Mesenchymal stem cell (in vitro differentiated cells and primary cell): ENCODE data around the gene ZNF521.
A peak's percentile ranks its signal among the peaks of the same experiment; 100 is the strongest.

ENCODE experiments used
- DNase-seq: peaks from one replicate; pipeline ENCODE4 v3.0.0-alpha.2; 2013
- H2AFZ ChIP-seq: one replicate; pipeline ENCODE4 v1.6.1; 2013; ENCODE audit warnings: low read depth, mild to moderate bottlenecking, control low read depth, inconsistent platforms, low read length, moderate library complexity
- H2AK5ac ChIP-seq: 2 replicates; pipeline ENCODE4 v1.6.1; 2013; ENCODE audit warnings: low read length, moderate library complexity, mild to moderate bottlenecking, inconsistent platforms; ENCODE audit not compliant: severe bottlenecking
- H2BK120ac ChIP-seq: one replicate; pipeline ENCODE4 v1.6.1; 2013; ENCODE audit warnings: low read depth, mild to moderate bottlenecking, inconsistent platforms, low read length, moderate library complexity
- H2BK12ac ChIP-seq, 2 experiments: one replicate each; pipeline ENCODE4 v1.6.1; 2013; ENCODE audit warnings: inconsistent platforms in 2 of 2, low read length in 2 of 2, mild to moderate bottlenecking in 2 of 2, moderate library complexity in 2 of 2, control low read depth in 1 of 2
- H2BK15ac ChIP-seq: one replicate; pipeline ENCODE4 v1.6.1; 2013; ENCODE audit warnings: mild to moderate bottlenecking, low read depth, inconsistent platforms; ENCODE audit not compliant: poor library complexity, severe bottlenecking
- H2BK5ac ChIP-seq: 2 replicates; pipeline ENCODE4 v1.6.1; 2013; ENCODE audit warnings: low read depth, mild to moderate bottlenecking, low read length, control low read depth, inconsistent platforms; ENCODE audit not compliant: poor library complexity, severe bottlenecking
- H3K14ac ChIP-seq, 2 experiments: one replicate each; pipeline ENCODE4 v1.6.1; 2013; ENCODE audit warnings: inconsistent platforms in 2 of 2, low read length in 2 of 2, control low read depth in 1 of 2, mild to moderate bottlenecking in 1 of 2, moderate library complexity in 1 of 2
- H3K18ac ChIP-seq, 2 experiments: one replicate each; pipeline ENCODE4 v1.6.1; 2013; ENCODE audit warnings: inconsistent platforms in 2 of 2, low read length in 2 of 2, control low read depth in 1 of 2, low read depth in 1 of 2, mild to moderate bottlenecking in 1 of 2
- H3K23ac ChIP-seq, 2 experiments: one replicate each; pipeline ENCODE4 v1.6.1; 2013; ENCODE audit warnings: inconsistent platforms in 2 of 2, low read length in 2 of 2, mild to moderate bottlenecking in 2 of 2, moderate library complexity in 2 of 2, control low read depth in 1 of 2
- H3K27ac ChIP-seq: 2 replicates; pipeline ENCODE4 v1.5.1; 2013; ENCODE audit warnings: mild to moderate bottlenecking, moderate library complexity, low read length, control low read depth, inconsistent platforms; ENCODE audit not compliant: poor library complexity, severe bottlenecking
- H3K27me3 ChIP-seq, 2 experiments: 2 replicates each; pipeline versions ENCODE4 v1.6.1 to v1.7.0; 2013; ENCODE audit warnings: low read length in 2 of 2, mild to moderate bottlenecking in 2 of 2, moderate library complexity in 2 of 2, control low read depth in 1 of 2, inconsistent platforms in 1 of 2; ENCODE audit not compliant: control insufficient read depth in 1 of 2, insufficient read depth in 1 of 2
- H3K36me3 ChIP-seq, 2 experiments: 2 replicates each; pipeline versions ENCODE4 v1.6.1 to v1.7.0; 2013; ENCODE audit warnings: low read length in 2 of 2, control low read depth in 1 of 2, inconsistent platforms in 1 of 2, low read depth in 1 of 2, mild to moderate bottlenecking in 1 of 2; ENCODE audit not compliant: insufficient read depth in 2 of 2, control insufficient read depth in 1 of 2
- H3K4ac ChIP-seq, 2 experiments: one replicate each; pipeline ENCODE4 v1.6.1; 2013; ENCODE audit warnings: inconsistent platforms in 2 of 2, low read length in 2 of 2, mild to moderate bottlenecking in 2 of 2, moderate library complexity in 2 of 2, control low read depth in 1 of 2, low read depth in 1 of 2
- H3K4me1 ChIP-seq: 2 replicates; pipeline ENCODE4 v1.6.1; 2013; ENCODE audit warnings: low read depth, low read length, control low read depth; ENCODE audit not compliant: control insufficient read depth, insufficient read depth
- H3K4me2 ChIP-seq: 2 replicates; pipeline ENCODE4 v1.6.1; 2013; ENCODE audit warnings: low read length, mild to moderate bottlenecking, inconsistent platforms; ENCODE audit not compliant: poor library complexity, severe bottlenecking
- H3K4me3 ChIP-seq, 2 experiments: 2 replicates each; pipeline versions ENCODE4 v1.5.1 to v1.7.0; 2013; ENCODE audit warnings: low read length in 2 of 2, mild to moderate bottlenecking in 2 of 2, control low read depth in 1 of 2, low read depth in 1 of 2; ENCODE audit not compliant: insufficient read depth in 1 of 2
- H3K79me1 ChIP-seq: replicated peaks from 2 replicates; pipeline ENCODE4 v1.6.1; 2013; ENCODE audit warnings: mild to moderate bottlenecking, control low read depth, low read length, inconsistent platforms; ENCODE audit not compliant: poor library complexity, severe bottlenecking
- H3K9ac ChIP-seq: 2 replicates; pipeline ENCODE4 v1.7.0; 2013; ENCODE audit warnings: mild to moderate bottlenecking, low read length, moderate library complexity
- H3K9me3 ChIP-seq: 2 replicates; pipeline ENCODE4 v1.7.0; 2013; ENCODE audit warnings: mild to moderate bottlenecking, low read length; ENCODE audit not compliant: control insufficient read depth
- H4K8ac ChIP-seq: one replicate; pipeline ENCODE4 v1.6.1; 2013; ENCODE audit warnings: inconsistent platforms, mild to moderate bottlenecking, low read length, moderate library complexity
- H4K91ac ChIP-seq: one replicate; pipeline ENCODE4 v1.6.1; 2013; ENCODE audit warnings: mild to moderate bottlenecking, low read length, inconsistent platforms
- WGBS: methylation state at CpG from one replicate; pipeline ENCODE4 v1.1.7; 2013; ENCODE audit warnings: mixed read lengths; 5-methylcytosine and 5-hydroxymethylcytosine counted together

ZNF521 gene

DNA sequence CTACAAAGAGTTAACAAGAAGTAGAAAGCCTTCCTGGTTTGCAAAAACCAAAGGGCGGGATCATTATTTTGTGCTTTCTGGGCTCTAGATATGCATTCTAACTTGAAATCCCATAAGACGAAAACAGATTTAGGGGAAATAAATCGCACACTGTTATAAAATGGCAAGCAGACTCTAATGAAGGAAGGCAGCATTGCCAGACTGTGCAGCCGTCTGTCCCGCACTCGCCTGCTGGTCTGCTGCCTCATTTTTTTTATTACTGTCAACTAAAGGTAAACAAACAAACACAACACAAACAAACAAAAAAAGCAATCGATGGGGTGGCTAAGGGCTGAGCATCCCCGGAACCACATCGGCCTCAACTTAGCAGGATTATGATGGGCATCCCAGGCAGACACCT, 24.4 kb downstream of the ZNF521 start:
- H3K14ac ChIP-seq, result no peak overlapping the region
- H2AK5ac ChIP-seq, result no peak overlapping the region
- no peak overlapping the region for H2BK12ac ChIP-seq
- H3K18ac ChIP-seq, result no peak overlapping the region
- H4K91ac ChIP-seq, result peak overlapping the region; percentile 50
- H3K23ac ChIP-seq, result no peak overlapping the region
- H3K79me1 ChIP-seq, result peaks cover 33% of the 10 kb centered on the region
- no peak overlapping the region for H2BK5ac ChIP-seq
- H2BK15ac ChIP-seq, result no peak overlapping the region
- H3K4me3 ChIP-seq, result peak overlapping the region in 1 of 2 experiments; percentile 64
- no peak overlapping the region for H3K4me2 ChIP-seq
- no peaks in the 10 kb centered on the region for H3K9me3 ChIP-seq
- no peak overlapping the region for H3K27ac ChIP-seq
- WGBS, result 79% methylated on average over 9 of the region's 9 CpGs
- H3K27me3 ChIP-seq, result no peaks in the 10 kb centered on the region
- no peak overlapping the region for H2AFZ ChIP-seq
- DNase-seq, result no peak
- H3K36me3 ChIP-seq, result no peaks in the 10 kb centered on the region
- H4K8ac ChIP-seq, result peak overlapping the region; percentile 41
- no peak overlapping the region for H2BK120ac ChIP-seq
- H3K4me1 ChIP-seq, result no peaks in the 10 kb centered on the region
- peak overlapping the region; percentile 66 for H3K9ac ChIP-seq
- no peak overlapping the region for H3K4ac ChIP-seq

DNA sequence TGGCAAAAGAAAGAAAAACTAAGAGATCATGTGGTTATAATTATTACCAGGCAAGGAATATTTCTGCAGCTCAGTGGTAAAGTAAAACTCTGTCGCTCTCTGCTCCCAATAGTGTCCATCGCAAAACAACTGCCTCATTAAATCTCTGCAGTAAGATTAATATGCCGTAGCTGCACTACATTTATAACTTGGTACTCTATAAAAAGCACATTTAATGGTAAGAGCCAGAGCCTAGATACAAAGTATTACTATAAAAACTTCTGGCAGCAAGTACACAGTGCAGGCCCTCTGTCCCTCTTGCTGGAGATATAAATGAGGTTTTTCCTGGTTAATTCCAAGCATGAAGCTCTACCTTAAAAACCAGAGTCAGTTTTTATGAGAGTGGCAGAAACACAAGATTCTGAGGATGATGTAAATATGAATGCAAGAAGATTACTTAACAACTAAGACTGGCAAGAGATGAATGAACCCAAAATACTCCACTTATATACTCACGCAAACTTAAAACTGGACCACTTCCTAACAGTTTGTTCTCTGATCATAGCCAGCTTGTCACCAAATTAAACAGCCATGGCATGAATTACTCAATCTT, 25.5 kb downstream of the ZNF521 start:
- Histone ChIP-seq H3K23ac (no peak overlapping the region), H4K8ac (no peak overlapping the region), H3K18ac (no peak overlapping the region), H3K27ac (no peak overlapping the region), H2AK5ac (no peak overlapping the region), H3K9ac (peak overlapping the region; percentile 66), H3K4me1 (no peaks in the 10 kb centered on the region), H3K79me1 (peaks cover 37% of the 10 kb centered on the region), H3K4ac (no peak overlapping the region), H2BK12ac (no peak overlapping the region), H2BK15ac (no peak overlapping the region), H3K27me3 (no peaks in the 10 kb centered on the region), H4K91ac (no peak overlapping the region), H2BK120ac (no peak overlapping the region), H2AFZ (no peak overlapping the region), H3K4me2 (no peak overlapping the region), H3K4me3 (peak overlapping the region in 1 of 2 experiments; percentile 64), H3K9me3 (no peaks in the 10 kb centered on the region), H2BK5ac (no peak overlapping the region), H3K36me3 (peaks cover 0 to 5% of the 10 kb centered on the region in 2 experiments), H3K14ac (no peak overlapping the region)
- DNase-seq, result no peak
- 95% methylated on average over 4 of the region's 4 CpGs for WGBS

- H3K27ac ChIP-seq, result no peak overlapping the region
- H2AFZ ChIP-seq, result no peak overlapping the region
- H3K27me3 ChIP-seq, result no peaks in the 10 kb centered on the region
- no peaks in the 10 kb centered on the region for H3K4me1 ChIP-seq
- peaks cover 3 to 38% of the 10 kb centered on the region in 2 experiments for H3K36me3 ChIP-seq
- WGBS, result 33% methylated on average over 4 of the region's 4 CpGs
- H3K18ac ChIP-seq, result no peak overlapping the region
- H4K91ac ChIP-seq, result no peak overlapping the region
- no peak overlapping the region for H3K23ac ChIP-seq
- no peak overlapping the region for H3K14ac ChIP-seq
- H3K4ac ChIP-seq, result no peak overlapping the region
- no peak for DNase-seq
- H3K9me3 ChIP-seq, result no peaks in the 10 kb centered on the region
- no peak overlapping the region for H3K4me3 ChIP-seq
- no peak overlapping the region for H2AK5ac ChIP-seq
- no peak overlapping the region for H3K9ac ChIP-seq
- H3K4me2 ChIP-seq, result no peak overlapping the region
- no peak overlapping the region for H2BK5ac ChIP-seq
- no peak overlapping the region for H2BK12ac ChIP-seq
- H3K79me1 ChIP-seq, result peaks cover 25% of the 10 kb centered on the region
- no peak overlapping the region for H2BK120ac ChIP-seq
- no peak overlapping the region for H2BK15ac ChIP-seq
- H4K8ac ChIP-seq, result no peak overlapping the region
Observed at GRCh38 chr18:25322806-25323205, 29.2 kb downstream of the ZNF521 start.

DNA sequence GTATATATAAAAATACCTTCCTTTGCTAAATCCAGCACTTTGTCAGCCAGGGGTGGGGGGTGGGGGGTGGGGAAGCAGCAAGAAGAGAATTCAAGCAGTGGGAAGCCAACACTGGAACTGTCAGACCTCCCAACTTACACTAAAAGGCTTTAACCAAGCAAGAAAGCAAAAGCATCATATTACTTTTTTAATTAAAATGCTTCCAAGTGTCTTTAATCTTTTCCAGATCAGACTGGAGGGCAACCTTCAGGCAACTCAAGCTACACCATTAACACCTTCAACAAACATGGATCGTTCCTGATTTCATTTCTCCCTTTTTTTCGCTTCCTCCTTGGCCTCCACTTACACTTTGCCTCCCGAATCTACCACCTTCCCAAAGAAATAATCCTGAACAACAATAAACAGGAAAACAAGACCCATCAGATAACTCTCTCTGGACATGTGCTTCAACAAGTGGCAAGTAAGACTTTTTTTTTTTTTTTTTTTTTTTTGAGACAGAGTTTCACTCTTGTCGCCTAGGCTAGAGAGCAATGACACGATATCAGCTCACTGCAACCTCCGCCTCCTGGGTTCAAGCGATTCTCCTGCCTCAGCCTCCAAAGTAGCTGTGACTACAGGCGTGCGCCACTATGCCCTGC, 35.5 kb downstream of the ZNF521 start:
- Histone ChIP-seq H2BK15ac (no peak overlapping the region), H3K36me3 (peaks cover 3 to 45% of the 10 kb centered on the region in 2 experiments), H3K4me2 (no peak overlapping the region), H3K9me3 (no peaks in the 10 kb centered on the region), H2BK120ac (no peak overlapping the region), H2AK5ac (no peak overlapping the region), H4K91ac (no peak overlapping the region), H3K4me1 (no peaks in the 10 kb centered on the region), H3K4me3 (no peak overlapping the region), H3K18ac (no peak overlapping the region), H3K4ac (no peak overlapping the region), H3K14ac (no peak overlapping the region), H3K27ac (no peak overlapping the region), H3K79me1 (peaks cover 15% of the 10 kb centered on the region), H2BK12ac (no peak overlapping the region), H2AFZ (no peak overlapping the region), H4K8ac (no peak overlapping the region), H2BK5ac (no peak overlapping the region), H3K9ac (no peak overlapping the region), H3K23ac (no peak overlapping the region), H3K27me3 (no peaks in the 10 kb centered on the region)
- 92% methylated on average over 9 of the region's 9 CpGs for WGBS
- no peak for DNase-seq
